HCT116 (cell line): ENCODE data around the gene TM9SF2.

Experiments used
- RAD21 ChIP-seq: IDR thresholded peaks from 2 replicates; pipeline ENCODE4 v1.6.1; 2012; ENCODE audit warnings: low read depth, mild to moderate bottlenecking
- SP1 ChIP-seq: IDR thresholded peaks from 2 replicates; pipeline ENCODE4 v1.6.1; 2012; ENCODE audit warnings: low read depth
- TF ChIP-seq, protein P1 (sequence below), 3 experiments: fragments of 200-600 bp in 1 of 3; sonication (generic) in 1 of 3; IDR thresholded peaks in 2 of 3; conservative IDR thresholded peaks in 1 of 3; 2 replicates each; pipeline ENCODE4 v1.5.1; 2012 to 2017; ENCODE audit warnings: low read depth in 2 of 3, low read length in 2 of 3, antibody characterized with exemption in 1 of 3, borderline replicate concordance in 1 of 3, control low read depth in 1 of 3, mild to moderate bottlenecking in 1 of 3, mixed read lengths in 1 of 3, mixed run types in 1 of 3, moderate library complexity in 1 of 3; ENCODE audit not compliant: insufficient read depth in 1 of 3

DNA sequence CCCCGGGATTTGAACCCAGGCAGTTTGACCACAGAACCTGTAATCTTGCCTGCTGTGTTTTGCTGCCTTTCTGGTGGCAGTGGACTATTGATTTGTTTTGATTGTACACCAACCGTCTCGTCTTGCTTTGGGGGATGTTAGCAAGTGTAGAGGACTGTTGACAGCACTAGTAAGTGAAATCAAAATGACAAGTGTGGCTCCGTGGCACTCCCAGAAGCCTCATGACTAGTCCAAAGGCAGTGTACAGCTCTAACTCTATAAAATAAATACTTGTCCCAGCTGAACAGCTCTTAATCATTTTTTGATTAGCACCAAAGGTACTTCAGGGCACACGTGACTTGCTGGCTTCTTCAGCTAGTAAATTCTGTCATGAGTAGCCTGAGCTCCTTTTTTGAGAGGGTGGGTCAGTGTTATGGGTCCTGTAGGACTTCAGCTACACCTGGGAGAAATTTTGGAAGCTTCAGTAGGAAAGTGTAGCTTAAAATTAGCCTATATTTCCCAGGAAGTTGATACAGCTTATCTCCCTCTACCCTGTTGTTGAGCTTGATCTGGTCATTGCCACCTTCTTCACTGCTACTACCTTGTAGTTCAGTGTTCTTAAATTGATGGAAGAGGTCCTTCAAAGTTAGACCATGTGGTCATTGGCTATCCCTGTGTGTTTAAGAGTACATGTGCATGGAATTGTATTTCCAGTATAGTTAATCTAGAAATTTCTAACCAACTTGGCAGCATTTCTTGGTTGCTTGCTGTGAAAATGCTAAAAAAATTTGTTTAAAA, 15.1 kb downstream of the TM9SF2 start:
- TF ChIP-seq, protein P1, sequence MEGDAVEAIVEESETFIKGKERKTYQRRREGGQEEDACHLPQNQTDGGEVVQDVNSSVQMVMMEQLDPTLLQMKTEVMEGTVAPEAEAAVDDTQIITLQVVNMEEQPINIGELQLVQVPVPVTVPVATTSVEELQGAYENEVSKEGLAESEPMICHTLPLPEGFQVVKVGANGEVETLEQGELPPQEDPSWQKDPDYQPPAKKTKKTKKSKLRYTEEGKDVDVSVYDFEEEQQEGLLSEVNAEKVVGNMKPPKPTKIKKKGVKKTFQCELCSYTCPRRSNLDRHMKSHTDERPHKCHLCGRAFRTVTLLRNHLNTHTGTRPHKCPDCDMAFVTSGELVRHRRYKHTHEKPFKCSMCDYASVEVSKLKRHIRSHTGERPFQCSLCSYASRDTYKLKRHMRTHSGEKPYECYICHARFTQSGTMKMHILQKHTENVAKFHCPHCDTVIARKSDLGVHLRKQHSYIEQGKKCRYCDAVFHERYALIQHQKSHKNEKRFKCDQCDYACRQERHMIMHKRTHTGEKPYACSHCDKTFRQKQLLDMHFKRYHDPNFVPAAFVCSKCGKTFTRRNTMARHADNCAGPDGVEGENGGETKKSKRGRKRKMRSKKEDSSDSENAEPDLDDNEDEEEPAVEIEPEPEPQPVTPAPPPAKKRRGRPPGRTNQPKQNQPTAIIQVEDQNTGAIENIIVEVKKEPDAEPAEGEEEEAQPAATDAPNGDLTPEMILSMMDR (IDR thresholded peaks at IDR 0.05 in 2 of 3, conservative IDR thresholded peaks at IDR 0.05 in 1 of 3; ENCODE audit: borderline replicate concordance in 1 of 3, insufficient read depth in 1 of 3, low read depth in 2 of 3, low read length in 2 of 3) = no peak
- TF ChIP-seq RAD21 (no peak), SP1 (no peak)
